ENCODE results near the gene DOCK2.
"Not testable (repeated sequence)": the region's sequence is repeated elsewhere in the genome, so short reads cannot be mapped to it uniquely, and the experiment has no call there.

The DOCK2 gene

GRCh38 chr5:169803077-169803981 lies 166.3 kb downstream of the DOCK2 start:
- TF ChIP-seq, protein P1, sequence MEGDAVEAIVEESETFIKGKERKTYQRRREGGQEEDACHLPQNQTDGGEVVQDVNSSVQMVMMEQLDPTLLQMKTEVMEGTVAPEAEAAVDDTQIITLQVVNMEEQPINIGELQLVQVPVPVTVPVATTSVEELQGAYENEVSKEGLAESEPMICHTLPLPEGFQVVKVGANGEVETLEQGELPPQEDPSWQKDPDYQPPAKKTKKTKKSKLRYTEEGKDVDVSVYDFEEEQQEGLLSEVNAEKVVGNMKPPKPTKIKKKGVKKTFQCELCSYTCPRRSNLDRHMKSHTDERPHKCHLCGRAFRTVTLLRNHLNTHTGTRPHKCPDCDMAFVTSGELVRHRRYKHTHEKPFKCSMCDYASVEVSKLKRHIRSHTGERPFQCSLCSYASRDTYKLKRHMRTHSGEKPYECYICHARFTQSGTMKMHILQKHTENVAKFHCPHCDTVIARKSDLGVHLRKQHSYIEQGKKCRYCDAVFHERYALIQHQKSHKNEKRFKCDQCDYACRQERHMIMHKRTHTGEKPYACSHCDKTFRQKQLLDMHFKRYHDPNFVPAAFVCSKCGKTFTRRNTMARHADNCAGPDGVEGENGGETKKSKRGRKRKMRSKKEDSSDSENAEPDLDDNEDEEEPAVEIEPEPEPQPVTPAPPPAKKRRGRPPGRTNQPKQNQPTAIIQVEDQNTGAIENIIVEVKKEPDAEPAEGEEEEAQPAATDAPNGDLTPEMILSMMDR (IDR thresholded peaks at IDR 0.05): no peak
- no peak for TF ChIP-seq ZFX (IDR thresholded peaks at IDR 0.05; ENCODE audit: borderline replicate concordance)
- no peak overlapping the region for H3K27ac ChIP-seq

GRCh38 chr5:169804861-169805260 lies 167.8 kb downstream of the DOCK2 start:
- H3K27ac ChIP-seq: no peak overlapping the region
- TF ChIP-seq ZFX (IDR thresholded peaks at IDR 0.05; ENCODE audit: borderline replicate concordance): no peak
- TF ChIP-seq, protein P1 (IDR thresholded peaks at IDR 0.05): no peak

DNA sequence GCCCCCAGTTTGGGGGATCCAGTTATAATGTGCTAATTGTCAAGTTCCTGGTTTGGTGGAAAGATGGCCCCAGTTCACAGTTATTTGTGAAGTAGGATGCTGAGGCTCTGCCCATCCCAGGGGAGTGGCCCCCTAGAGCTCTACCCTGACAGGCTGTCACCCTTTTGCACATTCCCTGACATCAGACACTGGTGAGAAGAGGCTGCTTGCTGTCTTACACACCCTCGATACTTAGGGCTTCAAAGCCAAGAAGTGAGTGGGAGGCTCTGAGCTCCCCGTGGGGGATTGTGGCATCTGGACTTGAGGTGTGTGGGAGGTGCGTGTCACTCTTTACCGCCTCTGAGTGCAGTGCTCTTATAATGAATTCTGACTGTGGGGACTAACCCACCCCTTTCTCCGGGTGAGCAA lies 168.5 kb downstream of the DOCK2 start:
- H3K27ac ChIP-seq: no peak overlapping the region
- TF ChIP-seq, protein P1 (IDR thresholded peaks at IDR 0.05): no peak
- TF ChIP-seq ZFX (IDR thresholded peaks at IDR 0.05; ENCODE audit: borderline replicate concordance): no peak

DNA sequence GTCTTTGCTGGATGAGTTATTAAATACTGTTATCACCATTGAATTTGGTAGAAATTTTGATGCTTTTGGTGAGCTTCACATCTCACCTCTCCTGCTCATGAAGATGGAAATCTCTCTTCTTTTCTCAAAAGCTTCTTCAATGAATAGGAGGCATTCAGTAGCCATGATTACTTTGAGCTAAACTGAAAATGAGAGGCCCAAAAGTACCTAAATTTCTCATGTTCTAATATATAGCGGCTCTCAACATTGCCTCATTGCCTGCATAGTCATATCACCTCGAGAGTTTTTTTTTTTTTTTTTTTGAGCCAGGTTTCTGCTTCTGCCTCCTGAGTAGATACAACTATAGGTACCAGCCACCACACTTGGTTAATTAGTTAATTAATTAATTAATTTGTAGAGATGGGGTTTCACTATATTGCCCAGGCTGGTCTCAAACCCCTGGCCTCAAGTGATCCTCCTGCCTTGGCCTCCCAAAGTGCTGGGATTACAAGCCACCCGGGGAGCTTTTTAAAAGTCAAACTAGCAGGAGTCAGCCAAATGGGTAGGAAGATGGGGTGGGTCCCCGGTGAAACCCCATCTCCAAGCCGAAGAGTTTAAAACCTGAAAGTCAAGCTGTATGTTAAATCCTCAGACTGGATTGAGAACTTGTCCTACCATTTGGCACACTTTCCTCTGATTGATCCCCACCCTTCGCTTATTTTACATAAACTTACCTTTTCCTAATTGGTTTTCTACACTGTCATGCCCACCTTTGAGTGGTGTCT lies 169.0 kb downstream of the DOCK2 start:
- TF ChIP-seq, protein P1 (IDR thresholded peaks at IDR 0.05): no peak
- TF ChIP-seq ZFX (IDR thresholded peaks at IDR 0.05; ENCODE audit: borderline replicate concordance): no peak
- no peak overlapping the region for H3K27ac ChIP-seq

GRCh38 chr5:169808118-169808581 lies 171.1 kb downstream of the DOCK2 start:
- TF ChIP-seq, protein P1 (IDR thresholded peaks at IDR 0.05): no peak
- TF ChIP-seq ZFX (IDR thresholded peaks at IDR 0.05; ENCODE audit: borderline replicate concordance): no peak
- no peak overlapping the region for H3K27ac ChIP-seq

GRCh38 chr5:169808880-169809279 lies 171.8 kb downstream of the DOCK2 start:
- H3K27ac ChIP-seq: not testable (repeated sequence)

DNA sequence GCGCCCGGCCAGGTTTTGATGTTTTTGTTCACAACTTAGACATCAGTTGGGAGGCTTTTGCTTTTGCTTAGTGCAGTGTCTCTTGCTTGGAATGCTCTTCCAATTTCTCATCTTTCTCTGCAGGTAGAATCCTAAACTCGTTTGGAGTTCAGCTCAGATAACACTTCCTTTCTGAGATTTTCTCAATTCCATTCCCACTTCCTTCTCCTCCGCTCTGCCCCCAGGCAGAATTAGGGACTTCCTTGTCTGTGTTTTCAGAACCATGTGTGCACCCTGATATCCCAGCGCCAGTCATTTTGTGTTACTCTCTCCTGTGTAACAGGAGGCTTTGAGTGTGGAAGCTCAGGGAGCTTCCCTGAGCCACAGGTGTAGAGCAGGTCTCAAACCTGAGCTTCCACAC lies 172.2 kb downstream of the DOCK2 start:
- H3K27ac ChIP-seq: no peak overlapping the region

More for the DNA sequence above, 172.2 kb downstream of the DOCK2 start:
- TF ChIP-seq, protein P1 (IDR thresholded peaks at IDR 0.05): no peak
- no peak for TF ChIP-seq ZFX (IDR thresholded peaks at IDR 0.05; ENCODE audit: borderline replicate concordance)
